Tibial nerve (tissue), 4 donors: Measurements from ENCODE around the gene ZBTB5. TPM values are rescaled to one million over a fixed set of nuclear protein-coding genes. Genes with fewer than 3 reads are reported as not detected.

Source experiments
- DNase-seq, 2 donors: peaks; one replicate each; pipeline ENCODE4 v3.0.0-alpha.2; 2019; ENCODE audit warnings: low spot score in 2 of 2
- H3K27ac ChIP-seq, 4 donors: fragments of 200-600 bp; sonication (generic) in 3 of 4; one replicate each; pipeline ENCODE4 v1.5.1; 2017 to 2019; ENCODE audit warnings: mild to moderate bottlenecking in 1 of 4
- H3K27me3 ChIP-seq, 2 donors: fragments of 200-600 bp; sonication (generic) in 1 of 2; one replicate each; pipeline versions ENCODE4 v1.5.1 to v1.6.0; 2017 to 2019
- H3K36me3 ChIP-seq, 3 donors: fragments of 200-600 bp; sonication (generic); one replicate each; pipeline ENCODE4 v1.5.1; 2018 to 2019
- H3K4me1 ChIP-seq, 4 donors: fragments of 200-600 bp; sonication (generic) in 3 of 4; one replicate each; pipeline ENCODE4 v1.5.1; 2017 to 2019
- H3K4me3 ChIP-seq, 4 donors: fragments of 200-600 bp; sonication (generic) in 3 of 4; one replicate each; pipeline ENCODE4 v1.5.1; 2017 to 2019; ENCODE audit warnings: mild to moderate bottlenecking in 1 of 4, moderate library complexity in 1 of 4
- H3K9me3 ChIP-seq, 4 donors: fragments of 200-600 bp; sonication (generic) in 3 of 4; one replicate each; pipeline ENCODE4 v1.5.1; 2017 to 2019
- EP300 ChIP-seq, 2 donors: sonication (generic); formaldehyde crosslinking; IDR thresholded peaks; one replicate each; pipeline ENCODE4 v1.6.1; 2017; ENCODE audit warnings: antibody characterized with exemption in 2 of 2, mild to moderate bottlenecking in 1 of 2
- POLR2A ChIP-seq, 2 donors: fragments of 450-650 bp; IDR thresholded peaks; one replicate each; pipeline ENCODE4 v1.6.1; 2017; ENCODE audit warnings: antibody characterized with exemption in 2 of 2, mild to moderate bottlenecking in 2 of 2, moderate library complexity in 2 of 2
- WGBS, 2 donors: methylation state at CpG; one replicate each; pipeline ENCODE4 v1.1.5; 2018; 5-methylcytosine and 5-hydroxymethylcytosine counted together
- total RNA-seq, 4 donors: library from RNA; depleted of rRNA; stranded (reverse); fragments of >200 nt; gene quantifications; one replicate each; pipeline ENCODE4 v1.1.0, GENCODE V29; 2016
- TF ChIP-seq, protein P1 (sequence below), 5 experiments: fragments of 200-600 bp in 3 of 5; fragments of 450-650 bp in 2 of 5; sonication (generic) in 3 of 5; IDR thresholded peaks; one replicate each; pipeline ENCODE4 v1.5.1; 2016 to 2019; ENCODE audit warnings: antibody characterized with exemption in 5 of 5, mild to moderate bottlenecking in 3 of 5, moderate library complexity in 2 of 5

ZBTB5 gene
- total RNA-seq, 4 donors from 2014 or later, result 9.6 to 15.1 (median 13.5) TPM

DNA sequence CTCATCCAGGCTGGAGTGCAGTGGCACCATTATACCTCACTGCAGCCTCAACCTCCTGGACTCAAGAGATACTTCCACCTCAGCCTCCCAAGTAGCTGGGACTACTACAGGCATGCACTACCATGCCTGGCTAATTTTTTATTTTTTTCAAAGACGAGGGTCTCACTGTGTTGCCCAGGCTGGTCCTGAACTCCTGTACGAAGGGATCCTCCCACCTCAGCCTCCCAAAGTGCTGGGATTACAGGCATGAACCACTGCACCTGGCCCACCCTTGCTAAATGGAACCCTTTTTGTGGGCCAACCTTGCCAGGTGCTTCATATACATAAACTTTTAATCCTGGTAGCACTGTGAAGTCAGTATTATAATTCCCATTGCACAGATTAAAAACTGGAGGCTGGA is 41.7 kb downstream of the ZBTB5 start:
- Histone ChIP-seq H3K36me3 (peaks cover 0 to 27% (median 0%) of the 10 kb centered on the region in 3 donors), H3K4me1 (peaks cover 0 to 34% (median 30%) of the 10 kb centered on the region in 4 donors), H3K27ac (peak overlapping the region in 3 of 4 donors; percentile 87 to 92 (median 92)), H3K27me3 (no peaks in the 10 kb centered on the region), H3K9me3 (no peaks in the 10 kb centered on the region), H3K4me3 (peak overlapping the region; percentile 74 to 98 (median 84))
- no peak for DNase-seq
- 53 to 56% methylated on average over 2 of the region's 2 CpGs for WGBS, 2 donors
- no peak for TF ChIP-seq EP300 (IDR thresholded peaks at IDR 0.05)
- TF ChIP-seq POLR2A (IDR thresholded peaks at IDR 0.05), result no peak
- TF ChIP-seq, protein P1, sequence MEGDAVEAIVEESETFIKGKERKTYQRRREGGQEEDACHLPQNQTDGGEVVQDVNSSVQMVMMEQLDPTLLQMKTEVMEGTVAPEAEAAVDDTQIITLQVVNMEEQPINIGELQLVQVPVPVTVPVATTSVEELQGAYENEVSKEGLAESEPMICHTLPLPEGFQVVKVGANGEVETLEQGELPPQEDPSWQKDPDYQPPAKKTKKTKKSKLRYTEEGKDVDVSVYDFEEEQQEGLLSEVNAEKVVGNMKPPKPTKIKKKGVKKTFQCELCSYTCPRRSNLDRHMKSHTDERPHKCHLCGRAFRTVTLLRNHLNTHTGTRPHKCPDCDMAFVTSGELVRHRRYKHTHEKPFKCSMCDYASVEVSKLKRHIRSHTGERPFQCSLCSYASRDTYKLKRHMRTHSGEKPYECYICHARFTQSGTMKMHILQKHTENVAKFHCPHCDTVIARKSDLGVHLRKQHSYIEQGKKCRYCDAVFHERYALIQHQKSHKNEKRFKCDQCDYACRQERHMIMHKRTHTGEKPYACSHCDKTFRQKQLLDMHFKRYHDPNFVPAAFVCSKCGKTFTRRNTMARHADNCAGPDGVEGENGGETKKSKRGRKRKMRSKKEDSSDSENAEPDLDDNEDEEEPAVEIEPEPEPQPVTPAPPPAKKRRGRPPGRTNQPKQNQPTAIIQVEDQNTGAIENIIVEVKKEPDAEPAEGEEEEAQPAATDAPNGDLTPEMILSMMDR (IDR thresholded peaks at IDR 0.05), result no peak

DNA sequence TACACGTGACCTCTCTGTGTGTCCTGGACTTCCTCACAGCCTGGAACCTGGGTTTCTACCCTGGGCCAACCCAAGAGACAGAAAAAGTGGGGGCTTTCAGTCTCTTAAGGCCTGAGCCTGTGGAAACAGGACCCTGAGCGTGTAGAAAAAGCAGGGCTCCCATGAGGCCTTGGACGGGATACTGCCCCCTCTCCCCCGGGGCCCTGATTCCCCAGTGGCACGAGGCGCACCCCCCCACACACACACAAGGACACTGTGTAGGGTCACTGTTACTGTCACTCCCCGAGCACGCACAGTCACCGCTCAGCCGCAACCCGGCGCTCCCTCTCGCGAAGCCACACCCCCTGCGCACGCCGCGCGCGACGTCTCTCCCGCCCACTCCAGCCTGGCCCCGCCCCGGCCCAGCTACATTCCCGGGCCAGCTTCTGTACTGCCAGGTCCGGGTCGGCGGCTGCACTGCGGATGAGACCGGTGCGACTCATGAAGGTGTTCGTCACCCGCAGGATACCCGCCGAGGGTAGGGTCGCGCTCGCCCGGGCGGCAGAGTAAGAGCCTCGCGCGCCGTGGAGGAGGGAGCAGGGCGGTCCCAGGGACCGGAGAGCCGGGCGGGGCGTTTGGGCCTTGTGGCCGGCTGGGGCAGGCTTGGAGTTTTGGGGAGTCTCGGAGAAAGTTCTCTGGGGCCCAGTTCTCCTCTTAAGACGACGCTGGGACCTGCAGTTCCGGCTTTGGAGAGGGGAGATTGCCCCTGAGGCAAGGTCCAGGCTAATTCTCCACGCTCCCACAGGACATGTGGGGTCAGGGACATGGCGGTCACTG is 42.8 kb downstream of the ZBTB5 start, which contains the start of gene GRHPR:
TSS of gene GRHPR (plus strand) at position 408 of the 816 bp plus-strand sequence. CDS start at position 463, 55 bp downstream.
- peak in 1 of 2 donors; percentile 94 for TF ChIP-seq EP300 (IDR thresholded peaks at IDR 0.05)
- TF ChIP-seq, protein P1 (IDR thresholded peaks at IDR 0.05), result no peak
- peak in 1 of 2 donors; percentile 78 for TF ChIP-seq POLR2A (IDR thresholded peaks at IDR 0.05)
- Histone ChIP-seq H3K27ac (peak within 1 kb of the TSS; percentile 80 to 92 (median 90)), H3K9me3 (no peaks in the 10 kb centered on the region), H3K4me1 (peaks cover 0 to 34% (median 30%) of the 10 kb centered on the region in 4 donors), H3K27me3 (no peaks in the 10 kb centered on the region), H3K36me3 (peaks cover 0 to 17% (median 0%) of the 10 kb centered on the region in 3 donors), H3K4me3 (peak within 1 kb of the TSS; percentile 74 to 98 (median 84))
- WGBS, 2 donors, result 0% methylated on average over 35 to 45 of the region's 56 CpGs
- DNase-seq, result peak; percentile 76 to 80

DNA sequence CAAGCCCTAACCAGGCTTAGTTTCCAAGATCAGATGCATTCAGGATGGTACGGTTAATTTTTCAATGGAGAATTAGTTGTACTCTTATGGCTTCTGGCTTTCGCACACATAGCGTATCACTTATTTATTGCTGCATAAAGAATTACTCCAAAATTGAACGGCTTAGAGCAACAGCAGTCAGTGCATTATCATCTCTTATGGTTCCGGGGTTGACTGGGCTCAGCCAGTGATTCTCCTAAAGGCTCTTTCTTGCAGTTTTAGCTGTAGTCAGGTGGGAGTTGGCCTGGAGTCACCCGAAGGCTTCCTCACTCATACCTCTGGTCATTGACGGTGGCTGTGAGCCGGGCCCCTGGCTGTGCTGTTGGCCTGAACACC is 43.3 kb downstream of the ZBTB5 start:
- Histone ChIP-seq H3K36me3 (peaks cover 0 to 11% (median 0%) of the 10 kb centered on the region in 3 donors), H3K4me3 (peak overlapping the region; percentile 74 to 98 (median 84)), H3K27me3 (no peaks in the 10 kb centered on the region), H3K4me1 (peaks cover 0 to 34% (median 30%) of the 10 kb centered on the region in 4 donors), H3K27ac (peak overlapping the region; percentile 80 to 92 (median 90)), H3K9me3 (no peaks in the 10 kb centered on the region)
- no peak for TF ChIP-seq EP300 (IDR thresholded peaks at IDR 0.05)
- TF ChIP-seq POLR2A (IDR thresholded peaks at IDR 0.05), result no peak
- TF ChIP-seq, protein P1 (IDR thresholded peaks at IDR 0.05), result no peak
- DNase-seq, result peak in 1 of 2 donors; percentile 20
- 57 to 58% methylated on average over 8 of the region's 8 CpGs for WGBS, 2 donors

DNA sequence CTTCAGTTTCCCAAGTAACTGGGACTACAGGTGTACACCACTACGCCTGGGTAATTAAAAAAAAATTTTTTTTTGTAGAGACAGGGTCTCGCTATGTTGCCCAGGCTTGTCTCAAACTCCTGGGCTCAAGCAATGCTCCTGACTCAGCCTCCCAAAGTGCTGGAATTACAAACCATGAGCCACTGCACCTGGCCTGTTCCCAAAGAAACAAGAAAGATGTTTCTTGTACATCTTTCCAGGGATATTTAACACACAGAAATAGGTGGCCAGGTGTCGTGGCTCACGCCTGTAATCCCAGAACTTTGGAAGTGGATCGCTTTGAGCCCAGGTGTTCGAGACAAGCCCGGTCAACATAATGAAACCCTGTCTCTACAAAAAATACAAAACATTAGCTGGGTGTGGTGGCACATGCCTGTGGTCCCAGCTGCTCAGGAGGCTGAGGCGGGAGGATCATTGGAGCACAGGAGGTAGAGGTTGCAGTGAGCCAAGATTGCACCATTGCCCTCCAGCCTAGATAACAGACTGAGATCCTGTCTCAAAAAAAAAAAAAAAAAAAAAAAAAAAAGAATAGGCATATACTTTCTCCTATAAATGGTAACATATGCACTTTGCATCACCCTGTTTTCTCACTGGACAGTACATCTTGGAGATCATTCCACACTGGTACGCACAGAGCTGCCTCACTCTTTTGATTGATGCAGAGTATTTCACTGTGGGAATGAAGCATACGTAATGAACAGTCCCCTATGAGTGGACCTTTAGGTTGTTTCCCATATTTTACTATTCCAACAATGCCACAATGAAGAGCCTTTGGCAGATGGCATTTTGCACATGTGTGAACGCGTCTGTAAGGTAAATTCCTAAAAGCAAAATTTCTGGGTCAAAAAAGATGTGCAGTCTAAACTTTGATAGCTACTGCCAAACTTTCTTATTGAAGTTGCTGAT is 44.7 kb downstream of the ZBTB5 start:
- Histone ChIP-seq H3K9me3 (no peaks in the 10 kb centered on the region), H3K27me3 (no peaks in the 10 kb centered on the region), H3K36me3 (no peaks in the 10 kb centered on the region), H3K4me1 (peaks cover 0 to 31% (median 29%) of the 10 kb centered on the region in 4 donors), H3K27ac (no peak overlapping the region), H3K4me3 (no peak overlapping the region)
- DNase-seq, result no peak
- TF ChIP-seq EP300 (IDR thresholded peaks at IDR 0.05) (no peak), POLR2A (IDR thresholded peaks at IDR 0.05) (no peak)
- TF ChIP-seq, protein P1 (IDR thresholded peaks at IDR 0.05), result no peak
- WGBS, 2 donors, result 83 to 88% methylated on average over 12 of the region's 12 CpGs
